ENCODE measurements around the gene GMNN. TPM values are rescaled to one million over a fixed set of nuclear protein-coding genes. Genes with fewer than 3 reads are reported as not detected.

The GMNN gene
- total RNA-seq, 1 donor from 2014 or later = 22.0 TPM

DNA sequence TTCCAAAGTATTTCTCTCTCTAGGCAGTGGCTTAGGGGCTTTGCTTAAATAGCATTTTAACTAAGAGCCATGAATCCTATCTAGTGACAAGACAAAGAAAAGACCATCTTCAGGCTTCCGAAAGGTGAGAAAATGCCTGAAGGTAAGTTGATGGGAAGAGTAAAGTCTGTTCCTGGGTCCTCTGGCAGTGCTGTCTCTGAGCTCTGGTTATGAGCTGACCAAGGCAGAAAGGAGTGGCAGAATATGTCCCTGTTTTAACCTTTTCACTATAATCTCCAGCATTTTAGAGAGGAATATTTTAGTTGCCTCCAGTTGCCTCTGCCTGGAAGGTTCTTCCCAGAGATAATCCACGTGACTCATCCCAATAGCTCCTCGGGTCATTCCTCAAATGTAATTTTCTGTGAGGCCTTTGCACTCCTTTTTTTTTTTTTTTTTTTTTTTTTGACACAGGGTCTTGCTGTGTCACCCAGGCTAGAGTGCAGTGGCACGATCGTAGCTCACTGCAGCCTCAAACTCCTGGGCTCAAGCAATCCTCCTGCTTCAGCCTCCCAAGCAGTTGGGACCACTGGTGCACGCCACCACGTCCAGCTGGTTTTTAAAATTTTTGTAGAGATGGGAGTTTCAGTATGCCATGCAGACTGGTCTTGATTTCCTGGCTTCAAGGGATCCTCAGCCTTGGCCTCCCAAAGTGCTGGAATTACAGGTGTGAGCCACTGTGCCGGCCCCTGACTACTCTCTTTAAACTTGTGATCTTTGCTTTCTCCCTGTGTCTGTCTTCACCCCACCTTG, 27.7 kb downstream of the GMNN start:
- no peak for DNase-seq (ENCODE audit: low read depth, low spot score)

DNA sequence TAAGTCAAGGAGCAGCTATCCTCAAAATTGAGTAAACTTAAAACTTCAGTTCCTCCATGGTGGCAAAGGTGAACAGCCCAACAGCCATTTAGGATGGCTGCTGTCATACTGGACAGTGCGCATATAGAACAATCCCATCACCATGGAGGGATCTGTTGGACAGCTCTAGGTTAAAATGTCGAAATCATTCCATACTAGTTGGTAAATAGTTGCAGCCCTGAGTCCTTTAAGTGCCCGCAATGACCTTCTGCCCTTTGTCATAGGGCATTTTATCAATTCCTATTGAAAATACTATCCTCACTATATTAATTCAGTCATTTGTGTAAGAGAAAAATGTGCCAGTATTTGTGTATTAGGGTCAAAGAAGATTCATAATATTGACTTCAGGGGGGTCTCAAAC, 32.8 kb downstream of the GMNN start:
- DNase-seq (ENCODE audit: low read depth, low spot score) = no peak

DNA sequence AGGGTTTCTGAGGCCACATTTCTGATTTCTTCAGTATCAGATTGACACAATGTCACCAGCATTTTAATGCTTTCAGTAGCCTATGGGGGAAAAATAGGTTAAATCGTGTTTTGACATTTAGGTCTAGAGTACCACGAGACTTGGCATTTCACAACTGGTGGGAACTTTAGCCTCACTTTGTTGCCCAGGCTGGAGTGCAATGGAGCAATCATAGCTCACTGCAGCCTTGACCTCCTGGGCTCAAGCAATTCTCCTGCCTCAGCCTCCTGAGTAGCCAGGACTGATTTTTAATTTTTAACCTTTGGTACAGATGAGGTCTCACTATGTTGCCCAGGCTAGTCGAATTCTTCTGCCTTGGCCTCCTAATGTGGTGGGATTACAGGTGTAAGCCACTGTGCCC, 35.0 kb downstream of the GMNN start:
- no peak for DNase-seq (ENCODE audit: low read depth, low spot score)

DNA sequence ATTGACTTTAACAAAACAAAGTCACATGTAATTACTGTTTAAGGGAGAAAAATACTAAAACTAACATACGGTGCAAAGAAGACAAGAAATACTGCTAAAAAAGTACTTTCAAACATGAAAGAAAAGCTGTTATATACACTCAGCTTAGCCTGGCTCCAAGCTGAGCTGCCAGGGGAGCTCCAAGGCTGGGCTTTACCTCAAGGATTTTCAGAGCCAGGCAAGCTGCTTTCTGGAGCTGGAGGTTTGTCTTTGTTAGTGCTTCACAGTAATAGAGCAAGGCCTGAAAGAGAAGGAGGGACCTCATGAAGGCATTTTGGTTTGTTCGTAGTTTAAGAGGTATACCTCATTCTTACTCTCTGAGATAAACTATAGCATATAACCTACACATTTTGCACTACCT, 43.6 kb downstream of the GMNN start:
- no peak for DNase-seq (ENCODE audit: low read depth, low spot score)

DNA sequence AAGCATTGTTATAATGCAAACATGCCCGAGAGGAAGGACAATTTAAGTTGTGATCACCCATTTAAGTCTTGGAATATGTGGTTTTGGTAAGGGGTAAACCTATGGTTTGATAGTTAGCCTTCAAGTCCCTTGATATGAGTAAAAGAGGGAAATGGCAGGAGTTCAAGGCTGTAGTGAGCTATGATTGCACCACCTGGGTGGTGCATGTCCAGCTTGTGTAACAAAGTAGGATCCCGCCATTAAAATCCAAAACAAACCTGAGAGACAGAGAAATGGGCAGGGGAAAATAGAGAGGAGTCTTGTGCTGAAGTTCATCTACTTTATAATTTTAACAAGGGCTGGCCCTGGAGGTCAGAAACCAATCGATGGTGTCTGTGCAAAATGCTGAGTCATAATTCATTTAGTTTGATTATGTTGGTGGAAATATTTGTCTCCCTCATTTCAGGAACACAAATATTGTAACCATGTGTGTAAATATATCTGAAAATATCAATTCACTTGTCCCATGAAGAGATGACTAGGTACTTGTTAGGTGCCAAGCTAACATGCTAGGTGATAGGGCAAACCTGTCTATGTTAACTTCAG, 47.2 kb downstream of the GMNN start:
- no peak for DNase-seq (ENCODE audit: low read depth, low spot score)

DNA sequence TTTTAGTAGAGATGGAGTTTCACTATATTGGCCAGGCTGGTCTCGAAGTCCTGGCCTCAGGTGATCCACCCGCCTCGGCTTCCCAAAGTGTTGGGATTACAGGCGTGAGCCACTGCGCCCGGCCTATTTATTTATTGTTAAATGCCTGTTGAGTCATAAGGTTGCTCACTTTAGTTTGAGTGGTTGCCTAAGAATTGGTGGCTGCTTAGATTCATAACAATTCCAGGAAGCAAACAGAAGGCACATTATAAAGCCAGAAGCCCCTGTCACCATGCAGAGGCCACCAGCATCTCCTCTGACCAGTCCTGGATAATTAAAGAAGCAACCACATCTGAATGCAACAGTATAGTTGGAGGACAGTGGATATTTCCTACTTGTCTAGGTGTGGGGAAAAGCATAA, 48.0 kb downstream of the GMNN start:
- no peak for DNase-seq (ENCODE audit: low read depth, low spot score)

DNA sequence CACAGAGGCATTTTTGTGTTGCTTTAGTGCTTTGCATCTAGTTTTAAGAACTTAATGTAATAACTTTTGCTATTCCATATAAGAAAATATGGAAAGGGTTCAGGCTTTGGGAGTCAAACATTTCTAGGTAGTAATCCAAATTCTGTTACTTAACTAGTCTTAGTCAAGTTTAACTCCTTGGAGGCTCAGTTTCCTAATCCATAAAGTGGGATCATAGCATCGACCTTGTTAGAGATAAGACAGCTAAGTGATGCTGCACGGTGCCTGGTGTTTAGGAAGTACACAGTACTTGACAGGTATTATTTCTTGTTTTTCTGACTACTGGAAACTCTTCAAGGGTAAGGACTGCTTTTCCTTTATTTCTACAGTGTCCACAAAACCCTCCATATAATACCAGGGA, 48.4 kb downstream of the GMNN start:
- DNase-seq (ENCODE audit: low read depth, low spot score) = no peak

DNA sequence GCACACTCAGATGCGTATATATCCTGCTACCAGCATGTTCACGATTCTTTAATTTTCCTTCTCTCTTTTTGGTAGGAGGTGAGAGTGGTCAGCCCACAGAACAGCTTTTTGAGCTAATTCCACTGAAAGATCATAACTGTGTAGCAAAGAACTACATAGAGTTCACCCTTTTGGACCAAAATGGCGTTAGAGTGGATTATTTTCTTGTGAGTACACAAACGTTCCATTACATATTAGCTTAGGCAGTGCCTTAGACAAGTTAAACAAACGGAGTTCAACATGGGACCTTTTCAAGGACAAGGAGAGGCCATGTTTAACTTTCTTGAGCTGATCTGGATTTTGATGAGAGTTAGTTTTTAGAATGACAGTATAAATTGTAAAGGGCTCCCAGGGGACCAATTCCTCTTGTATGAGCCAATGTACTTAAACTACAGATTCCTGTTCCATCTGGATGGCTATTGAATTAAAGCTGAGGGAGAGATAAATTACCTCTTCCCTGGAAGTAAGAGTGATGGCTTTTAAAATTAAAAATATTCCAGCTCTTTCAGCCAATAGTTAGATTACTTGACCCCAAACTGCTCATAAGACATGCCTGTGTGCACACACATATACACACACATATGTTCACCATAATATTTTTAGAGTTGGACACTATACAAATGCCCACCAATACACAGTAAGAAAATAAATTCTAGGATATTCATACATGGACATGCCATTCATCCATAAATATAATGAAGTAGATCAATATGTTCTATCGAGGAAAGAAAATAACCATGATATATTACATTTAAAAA, 49.6 kb downstream of the GMNN start:
- DNase-seq (ENCODE audit: low read depth, low spot score) = no peak

DNA sequence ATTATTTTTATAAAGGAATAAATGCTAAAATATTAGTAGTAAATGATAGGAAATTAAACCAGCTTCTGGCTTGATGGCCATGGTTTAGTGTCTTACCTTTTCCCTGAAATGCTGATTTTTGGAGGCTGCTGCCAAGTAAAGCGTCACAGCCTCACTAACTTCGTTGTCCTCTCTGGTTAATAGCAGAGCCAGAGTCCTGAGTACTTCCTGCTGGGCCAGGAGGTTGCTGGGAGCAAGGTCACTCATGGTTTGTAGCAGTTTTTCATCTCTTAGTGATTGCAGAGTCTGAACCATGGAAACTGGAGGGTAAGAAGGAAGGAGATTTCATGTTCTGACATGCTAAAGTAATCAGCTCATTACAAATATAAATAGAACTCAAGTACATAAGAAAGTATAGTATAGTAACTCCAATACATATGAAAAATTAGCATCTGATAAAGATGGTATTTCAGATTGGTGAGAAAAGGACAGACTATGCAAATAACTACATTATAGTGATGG, 50.4 kb downstream of the GMNN start:
- DNase-seq (ENCODE audit: low read depth, low spot score) = no peak

DNA sequence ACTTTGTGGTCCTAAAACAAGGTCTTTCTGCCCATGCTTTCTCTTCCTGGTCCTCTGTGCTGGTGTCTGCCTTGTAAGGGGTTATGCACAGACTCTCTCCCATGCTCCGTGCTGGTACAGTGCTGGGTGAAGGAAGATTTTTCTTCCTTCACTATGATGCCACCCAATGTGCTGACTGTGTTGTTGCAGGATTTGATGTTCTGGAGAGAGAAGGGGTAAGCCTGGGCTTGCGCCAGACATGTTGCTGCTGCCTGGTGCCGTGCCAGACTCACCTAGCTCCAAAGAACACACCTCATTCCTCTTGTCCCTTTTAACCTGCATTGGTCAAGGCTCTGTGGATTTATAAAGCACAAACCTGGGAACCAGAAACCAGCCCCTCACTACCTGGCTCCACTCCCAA, 52.4 kb downstream of the GMNN start:
- DNase-seq (ENCODE audit: low read depth, low spot score) = no peak

DNA sequence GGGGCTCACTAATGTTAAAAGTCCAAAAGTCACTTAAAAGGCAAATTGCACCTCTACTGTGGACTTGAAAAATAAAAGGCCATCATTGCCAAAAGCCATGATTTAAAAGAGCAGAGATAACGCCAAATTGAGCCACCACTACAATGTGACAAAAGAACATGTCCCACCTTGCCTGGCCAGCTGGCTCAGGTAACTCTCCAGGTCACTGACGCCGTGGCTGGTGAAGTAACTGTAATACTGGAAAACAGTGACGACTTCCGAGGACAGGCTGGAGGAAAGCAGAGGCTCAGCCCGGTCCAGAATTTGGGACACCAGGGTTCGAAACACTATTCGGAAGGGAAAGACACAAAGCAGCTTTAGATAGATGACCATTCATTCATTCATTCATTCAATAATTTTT, 53.2 kb downstream of the GMNN start:
- no peak for DNase-seq (ENCODE audit: low read depth, low spot score)

DNA sequence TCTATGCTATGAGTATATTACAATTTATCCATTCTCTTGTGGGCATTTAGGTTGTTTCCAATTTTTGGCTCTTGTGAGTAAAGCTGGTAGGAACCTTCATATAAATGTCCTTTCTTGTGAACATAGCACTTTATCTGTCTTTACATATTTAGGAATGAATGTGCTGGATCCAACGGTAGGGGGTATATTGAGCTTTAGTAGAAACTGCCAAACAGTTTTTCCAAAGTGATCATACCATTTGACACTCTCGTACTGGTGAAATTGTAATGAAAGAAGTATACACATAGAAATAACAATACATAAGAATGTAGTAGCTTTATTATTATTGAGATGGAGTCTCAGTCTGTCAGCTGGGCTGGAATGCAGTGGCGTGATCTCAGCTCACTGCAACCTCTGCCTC, 54.9 kb downstream of the GMNN start:
- no peak for DNase-seq (ENCODE audit: low read depth, low spot score)

DNA sequence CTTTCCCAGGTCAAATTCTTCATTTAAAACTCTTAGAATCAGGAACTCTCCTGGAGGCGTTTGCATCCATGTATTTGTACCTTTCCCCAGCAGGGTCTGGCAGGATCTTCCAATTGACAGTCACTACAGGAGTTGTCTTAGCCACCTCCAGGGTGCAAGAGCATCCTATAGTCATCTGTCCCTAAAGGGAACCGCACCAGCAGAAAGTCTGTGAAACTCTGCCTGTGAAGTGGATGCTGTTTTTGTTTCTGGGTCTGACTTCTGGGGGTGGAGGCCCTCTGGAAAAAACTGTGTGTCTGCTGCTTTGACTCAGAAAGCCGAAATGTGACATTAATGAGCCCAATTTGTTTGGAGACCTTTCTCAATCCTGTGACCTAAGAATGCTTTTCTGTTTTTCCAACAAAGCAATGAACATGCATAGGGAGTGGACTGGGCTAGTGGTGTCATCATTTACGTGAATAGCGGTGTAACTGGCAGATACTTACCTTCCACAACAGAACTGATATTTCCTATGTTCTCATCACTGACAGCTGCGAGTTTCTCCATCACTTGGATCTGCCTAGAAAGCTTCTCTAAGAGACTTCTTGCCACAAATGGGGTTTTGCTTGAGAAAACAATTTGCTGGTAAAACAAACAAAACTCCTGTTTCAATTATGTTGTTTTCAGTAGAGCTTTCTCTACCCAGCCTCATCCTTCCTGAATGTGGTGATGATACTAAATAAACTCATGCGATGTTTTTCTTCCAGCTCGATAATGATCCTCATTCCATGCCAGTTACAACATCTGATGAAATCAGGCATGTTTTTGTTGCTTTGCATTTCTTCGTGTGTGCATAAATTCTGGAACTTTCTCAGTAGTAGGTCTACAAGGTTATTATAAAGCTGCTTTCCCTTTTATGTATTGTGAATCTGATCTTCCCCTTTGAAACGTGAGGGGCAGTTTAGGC, 57.3 kb downstream of the GMNN start:
- no peak for DNase-seq (ENCODE audit: low read depth, low spot score)

DNA sequence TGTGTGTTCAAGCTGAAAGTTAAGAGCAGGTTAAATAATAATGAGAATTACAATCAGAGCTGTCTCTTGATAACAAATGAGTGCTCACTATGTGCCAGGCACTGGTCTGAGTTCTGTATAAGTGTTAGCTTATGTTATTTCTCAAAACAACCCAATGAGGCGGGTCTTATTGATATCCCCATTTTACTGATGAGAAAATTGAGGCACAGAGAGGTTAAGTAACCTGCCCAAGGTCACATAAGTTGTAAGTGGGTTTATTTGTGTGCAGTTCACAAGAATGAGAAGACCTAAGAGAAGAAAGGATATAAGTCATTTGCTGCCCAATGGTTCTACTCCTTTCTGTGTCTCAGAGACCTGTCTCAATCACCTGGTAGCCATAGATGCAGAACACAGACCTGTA, 58.1 kb downstream of the GMNN start:
- no peak for DNase-seq (ENCODE audit: low read depth, low spot score)

DNA sequence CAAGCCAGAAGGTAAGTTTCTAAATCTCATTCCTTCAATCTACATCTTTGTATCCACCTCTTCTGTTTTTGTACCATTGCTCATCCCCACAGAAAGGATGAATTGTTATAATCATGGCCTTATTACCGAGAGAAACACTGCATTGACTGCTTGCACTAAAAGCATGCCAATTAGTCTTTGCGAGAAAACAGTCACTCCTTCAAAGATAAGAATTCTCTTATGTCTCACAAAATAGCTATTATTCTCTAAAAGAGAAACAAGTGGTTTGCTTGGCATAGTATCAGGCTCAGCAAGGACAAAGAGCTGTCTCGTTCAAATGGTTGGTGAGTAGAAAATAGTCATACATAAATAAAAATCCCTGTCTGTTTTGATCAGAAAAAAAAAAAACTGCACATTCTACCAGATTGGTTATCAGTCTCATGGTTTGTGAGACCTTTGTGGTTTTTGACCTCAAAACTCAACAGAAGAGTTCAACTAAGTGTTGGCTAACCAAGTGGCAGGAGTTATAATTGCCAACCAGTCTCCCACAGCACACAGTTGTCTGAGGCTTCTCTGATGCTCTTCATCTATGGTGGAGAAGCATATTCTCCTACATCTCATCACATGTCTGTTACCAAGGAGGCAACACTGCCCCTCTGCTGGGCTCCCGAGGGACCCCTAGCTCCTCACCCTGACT, 59.1 kb downstream of the GMNN start:
- no peak for DNase-seq (ENCODE audit: low read depth, low spot score)

Other genes starting within 250 kb of the GMNN start
- gene KIAA0319, start 128.7 kb upstream of the GMNN start, total RNA-seq = under 0.01 TPM in 1 of 2 replicates, not detected in the other
- gene TDP2, start 108.0 kb upstream of the GMNN start, total RNA-seq = 25.4 and 34.8 TPM in 2 replicates
- gene ACOT13, start 107.9 kb upstream of the GMNN start, total RNA-seq = 6.7 and 7.9 TPM in 2 replicates
- 119 and 147 TPM in 2 replicates for gene C6orf62, start 55.8 kb upstream of the GMNN start, total RNA-seq
- not detected in 2 replicates for gene ARMH2, start 24.0 kb downstream of the GMNN start, total RNA-seq
- 0.18 TPM in 1 of 2 replicates, not detected in the other for gene RIPOR2, start 161.0 kb downstream of the GMNN start, total RNA-seq